Gastroesophageal sphincter (tissue), 3 donors: Measurements from ENCODE around the gene ARHGAP42.

Experiments
- POLR2A ChIP-seq, 2 donors: fragments of 450-650 bp; IDR thresholded peaks; one replicate each; pipeline ENCODE4 v1.6.1; 2017; ENCODE audit warnings: antibody characterized with exemption in 2 of 2, mild to moderate bottlenecking in 2 of 2, moderate library complexity in 1 of 2
- POLR2AphosphoS5 ChIP-seq: sonication (generic); formaldehyde crosslinking; IDR thresholded peaks from one replicate; pipeline ENCODE4 v1.6.1; 2017; ENCODE audit warnings: antibody characterized with exemption
- TF ChIP-seq, protein P1 (sequence below), 4 experiments: fragments of 200-600 bp in 2 of 4; fragments of 450-650 bp in 2 of 4; sonication (generic) in 1 of 4; IDR thresholded peaks; one replicate each; pipeline ENCODE4 v1.5.1; 2017 to 2019; ENCODE audit warnings: antibody characterized with exemption in 4 of 4, mild to moderate bottlenecking in 2 of 4, moderate library complexity in 2 of 4

DNA sequence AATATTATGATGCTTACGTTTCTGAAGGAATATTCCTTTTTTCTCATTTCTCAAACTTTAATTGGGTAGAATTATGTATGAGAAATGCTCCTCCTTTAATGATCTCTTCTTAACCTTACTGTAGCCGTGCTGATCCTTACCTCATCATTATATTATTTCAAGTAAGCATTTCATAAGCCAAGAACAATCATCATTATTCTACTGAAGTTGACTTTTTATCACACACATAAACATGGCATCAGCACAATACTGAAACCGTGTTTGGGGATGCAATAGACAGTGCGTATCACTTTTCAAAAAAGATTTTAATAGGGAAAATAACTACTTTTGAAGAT is 162.8 kb downstream of the ARHGAP42 start:
- TF ChIP-seq, protein P1, sequence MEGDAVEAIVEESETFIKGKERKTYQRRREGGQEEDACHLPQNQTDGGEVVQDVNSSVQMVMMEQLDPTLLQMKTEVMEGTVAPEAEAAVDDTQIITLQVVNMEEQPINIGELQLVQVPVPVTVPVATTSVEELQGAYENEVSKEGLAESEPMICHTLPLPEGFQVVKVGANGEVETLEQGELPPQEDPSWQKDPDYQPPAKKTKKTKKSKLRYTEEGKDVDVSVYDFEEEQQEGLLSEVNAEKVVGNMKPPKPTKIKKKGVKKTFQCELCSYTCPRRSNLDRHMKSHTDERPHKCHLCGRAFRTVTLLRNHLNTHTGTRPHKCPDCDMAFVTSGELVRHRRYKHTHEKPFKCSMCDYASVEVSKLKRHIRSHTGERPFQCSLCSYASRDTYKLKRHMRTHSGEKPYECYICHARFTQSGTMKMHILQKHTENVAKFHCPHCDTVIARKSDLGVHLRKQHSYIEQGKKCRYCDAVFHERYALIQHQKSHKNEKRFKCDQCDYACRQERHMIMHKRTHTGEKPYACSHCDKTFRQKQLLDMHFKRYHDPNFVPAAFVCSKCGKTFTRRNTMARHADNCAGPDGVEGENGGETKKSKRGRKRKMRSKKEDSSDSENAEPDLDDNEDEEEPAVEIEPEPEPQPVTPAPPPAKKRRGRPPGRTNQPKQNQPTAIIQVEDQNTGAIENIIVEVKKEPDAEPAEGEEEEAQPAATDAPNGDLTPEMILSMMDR (IDR thresholded peaks at IDR 0.05), result no peak
- TF ChIP-seq POLR2A (IDR thresholded peaks at IDR 0.05) (no peak), POLR2AphosphoS5 (no peak)
